Measurements from ENCODE around the gene SRP9.
"Not testable (repeated sequence)": the region's sequence is repeated elsewhere in the genome, so short reads cannot be mapped to it uniquely, and the experiment has no call there.

Gene SRP9

GRCh38 chr1:225806249-225806648, 28.6 kb downstream of the SRP9 start:
- TF ChIP-seq EZH2phosphoT487 (conservative IDR thresholded peaks at IDR 0.05; ENCODE audit: low read length) (no peak), CTCF (IDR thresholded peaks at IDR 0.05; ENCODE audit: insufficient read depth, low read length, poor library complexity, severe bottlenecking) (no peak)
- Histone ChIP-seq H3K4me3 (ENCODE audit: insufficient read depth, low read length, poor library complexity, severe bottlenecking) (no peak overlapping the region), H3K27me3 (ENCODE audit: low read length) (no peaks in the 10 kb centered on the region), H3K27ac (ENCODE audit: low read depth, low read length) (no peak overlapping the region), H3K9me2 (replicated peaks; ENCODE audit: insufficient read depth, low read length) (no peaks in the 10 kb centered on the region), H2AFZ (ENCODE audit: low read depth, low read length, severe bottlenecking) (no peak overlapping the region), H3K9me3 (ENCODE audit: insufficient read depth, low read length) (no peaks in the 10 kb centered on the region), H3K4me2 (ENCODE audit: low read depth, low read length, poor library complexity, severe bottlenecking) (no peak overlapping the region), H3F3A (ENCODE audit: insufficient read depth) (no peaks in the 10 kb centered on the region), H3K79me2 (ENCODE audit: insufficient read depth, low read length) (no peaks in the 10 kb centered on the region), H3K36me3 (ENCODE audit: low read length) (no peaks in the 10 kb centered on the region), H4K20me1 (ENCODE audit: low read depth, low read length) (no peaks in the 10 kb centered on the region), H3K9ac (ENCODE audit: low read length) (no peak overlapping the region)

- not testable (repeated sequence) for H3K9me2 ChIP-seq (replicated peaks; ENCODE audit: insufficient read depth, low read length); H2AFZ ChIP-seq (ENCODE audit: low read depth, low read length, severe bottlenecking); H3F3A ChIP-seq (ENCODE audit: insufficient read depth); H3K79me2 ChIP-seq (ENCODE audit: insufficient read depth, low read length); H3K36me3 ChIP-seq (ENCODE audit: low read length); H3K9ac ChIP-seq (ENCODE audit: low read length); H3K27me3 ChIP-seq (ENCODE audit: low read length); H4K20me1 ChIP-seq (ENCODE audit: low read depth, low read length); H3K27ac ChIP-seq (ENCODE audit: low read depth, low read length); H3K4me2 ChIP-seq (ENCODE audit: low read depth, low read length, poor library complexity, severe bottlenecking); H3K4me3 ChIP-seq (ENCODE audit: insufficient read depth, low read length, poor library complexity, severe bottlenecking); H3K9me3 ChIP-seq (ENCODE audit: insufficient read depth, low read length)
Measured at GRCh38 chr1:225806736-225807135, 29.1 kb downstream of the SRP9 start.

GRCh38 chr1:225808136-225808535, 30.5 kb downstream of the SRP9 start:
- Histone ChIP-seq H3K79me2 (ENCODE audit: insufficient read depth, low read length) (no peaks in the 10 kb centered on the region), H3K9ac (ENCODE audit: low read length) (no peak overlapping the region), H3K4me3 (ENCODE audit: insufficient read depth, low read length, poor library complexity, severe bottlenecking) (no peak overlapping the region), H2AFZ (ENCODE audit: low read depth, low read length, severe bottlenecking) (no peak overlapping the region), H3K27me3 (ENCODE audit: low read length) (no peaks in the 10 kb centered on the region), H3F3A (ENCODE audit: insufficient read depth) (no peaks in the 10 kb centered on the region), H3K36me3 (ENCODE audit: low read length) (no peaks in the 10 kb centered on the region), H3K27ac (ENCODE audit: low read depth, low read length) (no peak overlapping the region), H3K4me2 (ENCODE audit: low read depth, low read length, poor library complexity, severe bottlenecking) (no peak overlapping the region), H4K20me1 (ENCODE audit: low read depth, low read length) (no peaks in the 10 kb centered on the region), H3K9me3 (ENCODE audit: insufficient read depth, low read length) (no peaks in the 10 kb centered on the region), H3K9me2 (replicated peaks; ENCODE audit: insufficient read depth, low read length) (no peaks in the 10 kb centered on the region)
- TF ChIP-seq CTCF (IDR thresholded peaks at IDR 0.05; ENCODE audit: insufficient read depth, low read length, poor library complexity, severe bottlenecking) (no peak), EZH2phosphoT487 (conservative IDR thresholded peaks at IDR 0.05; ENCODE audit: low read length) (no peak)

GRCh38 chr1:225809842-225810578, 32.4 kb downstream of the SRP9 start, which contains the start of gene EPHX1:
Gene EPHX1 (plus strand): TSS chr1:225810124. CDS start chr1:225828730, 18,606 bp downstream.
- H3K4me2 ChIP-seq (ENCODE audit: low read depth, low read length, poor library complexity, severe bottlenecking) = peak within 1 kb of the TSS; percentile 43
- H3K9me3 ChIP-seq (ENCODE audit: insufficient read depth, low read length) = no peaks in the 10 kb centered on the region
- no peak within 1 kb of the TSS for H2AFZ ChIP-seq (ENCODE audit: low read depth, low read length, severe bottlenecking)
- H4K20me1 ChIP-seq (ENCODE audit: low read depth, low read length) = no peaks in the 10 kb centered on the region
- no peaks in the 10 kb centered on the region for H3K27me3 ChIP-seq (ENCODE audit: low read length)
- no peak for TF ChIP-seq CTCF (IDR thresholded peaks at IDR 0.05; ENCODE audit: insufficient read depth, low read length, poor library complexity, severe bottlenecking)
- TF ChIP-seq EZH2phosphoT487 (conservative IDR thresholded peaks at IDR 0.05; ENCODE audit: low read length) = no peak
- peak within 1 kb of the TSS; percentile 33; the same call in 1 of the 2 replicates for H3K9ac ChIP-seq (ENCODE audit: low read length)
- H3K9me2 ChIP-seq (replicated peaks; ENCODE audit: insufficient read depth, low read length) = no peaks in the 10 kb centered on the region
- no peaks in the 10 kb centered on the region for H3K36me3 ChIP-seq (ENCODE audit: low read length)
- peak within 1 kb of the TSS; percentile 35 for H3K4me3 ChIP-seq (ENCODE audit: insufficient read depth, low read length, poor library complexity, severe bottlenecking)
- no peak within 1 kb of the TSS for H3K27ac ChIP-seq (ENCODE audit: low read depth, low read length)
- H3K79me2 ChIP-seq (ENCODE audit: insufficient read depth, low read length) = no peaks in the 10 kb centered on the region
- H3F3A ChIP-seq (ENCODE audit: insufficient read depth) = no peaks in the 10 kb centered on the region

GRCh38 chr1:225810579-225811538, 33.2 kb downstream of the SRP9 start:
- H3K9me2 ChIP-seq (replicated peaks; ENCODE audit: insufficient read depth, low read length); H3K79me2 ChIP-seq (ENCODE audit: insufficient read depth, low read length); H4K20me1 ChIP-seq (ENCODE audit: low read depth, low read length); H3F3A ChIP-seq (ENCODE audit: insufficient read depth); H3K27me3 ChIP-seq (ENCODE audit: low read length); H3K9me3 ChIP-seq (ENCODE audit: insufficient read depth, low read length); H3K27ac ChIP-seq (ENCODE audit: low read depth, low read length); H2AFZ ChIP-seq (ENCODE audit: low read depth, low read length, severe bottlenecking); H3K36me3 ChIP-seq (ENCODE audit: low read length): not testable (repeated sequence)
- Histone ChIP-seq H3K4me2 (ENCODE audit: low read depth, low read length, poor library complexity, severe bottlenecking) (peak overlapping the region; percentile 43), H3K4me3 (ENCODE audit: insufficient read depth, low read length, poor library complexity, severe bottlenecking) (peak overlapping the region; percentile 35), H3K9ac (ENCODE audit: low read length) (peak overlapping the region; percentile 33; the same call in 1 of the 2 replicates)
